Right renal cortex interstitium (tissue), 3 donors: ENCODE data around the gene CARD19. TPM values are rescaled to one million over a fixed set of nuclear protein-coding genes. Genes with fewer than 3 reads are reported as not detected.

Experiments
- DNase-seq, 3 donors: peaks; one replicate each; pipeline ENCODE4 v3.0.0-alpha.2; 2013; ENCODE audit warnings: low read depth in 3 of 3, low spot score in 2 of 3
- polyA plus RNA-seq, 3 donors: library from polyadenylated mRNA; unstranded; fragments of 120-200 nt; gene quantifications; one replicate each; pipeline ENCODE4 v1.2.1, GENCODE V29; 2013; ENCODE audit not compliant: insufficient read length in 3 of 3

CARD19 gene
- polyA plus RNA-seq, 3 donors, result 14.8 to 18.0 (median 15.5) TPM

- DNase-seq, result no peak
These were observed 33.9 kb upstream of the CARD19 start for GRCh38 chr9:93061791-93062763.

GRCh38 chr9:93064392-93065134 lies 31.5 kb upstream of the CARD19 start:
- DNase-seq, result no peak

GRCh38 chr9:93065135-93065720 lies 30.8 kb upstream of the CARD19 start:
- DNase-seq, result no peak

GRCh38 chr9:93066978-93067603 lies 28.9 kb upstream of the CARD19 start:
- DNase-seq, result no peak

- DNase-seq, result no peak
These were observed 27.1 kb upstream of the CARD19 start for GRCh38 chr9:93068956-93069355.

GRCh38 chr9:93071464-93071863 lies 24.6 kb upstream of the CARD19 start:
- DNase-seq, result no peak

GRCh38 chr9:93072383-93072795 lies 23.6 kb upstream of the CARD19 start:
- DNase-seq, result no peak

- DNase-seq, result no peak
These were observed 19.8 kb upstream of the CARD19 start for GRCh38 chr9:93076101-93076791.

- DNase-seq, result no peak
These were observed 19.3 kb upstream of the CARD19 start for GRCh38 chr9:93076792-93077128.

GRCh38 chr9:93077367-93077766 lies 18.6 kb upstream of the CARD19 start:
- no peak for DNase-seq

GRCh38 chr9:93077811-93078210 lies 18.2 kb upstream of the CARD19 start:
- DNase-seq, result no peak

GRCh38 chr9:93079371-93079770 lies 16.6 kb upstream of the CARD19 start:
- DNase-seq, result no peak

GRCh38 chr9:93080406-93080805 lies 15.6 kb upstream of the CARD19 start:
- no peak for DNase-seq

- DNase-seq, result no peak
These were observed 14.9 kb upstream of the CARD19 start for GRCh38 chr9:93081081-93081529.

- no peak for DNase-seq
These were observed 14.1 kb upstream of the CARD19 start for GRCh38 chr9:93081931-93082330.

GRCh38 chr9:93082841-93083411 lies 13.1 kb upstream of the CARD19 start:
- no peak for DNase-seq

GRCh38 chr9:93083592-93084470 lies 12.2 kb upstream of the CARD19 start:
- no peak for DNase-seq

- DNase-seq, result no peak
These were observed 11.5 kb upstream of the CARD19 start for GRCh38 chr9:93084471-93084881.

- no peak for DNase-seq
These were observed 10.3 kb upstream of the CARD19 start for GRCh38 chr9:93085676-93086075.
